Midbrain (tissue), 1 donor: ENCODE data around the gene SLX1B.
"Not testable (repeated sequence)": the region's sequence is repeated elsewhere in the genome, so short reads cannot be mapped to it uniquely, and the experiment has no call there.

Source experiments
- DNase-seq: peaks from one replicate; lab custom pipeline; 2025; lab: John Stamatoyannopoulos, UW

Gene SLX1B

DNA sequence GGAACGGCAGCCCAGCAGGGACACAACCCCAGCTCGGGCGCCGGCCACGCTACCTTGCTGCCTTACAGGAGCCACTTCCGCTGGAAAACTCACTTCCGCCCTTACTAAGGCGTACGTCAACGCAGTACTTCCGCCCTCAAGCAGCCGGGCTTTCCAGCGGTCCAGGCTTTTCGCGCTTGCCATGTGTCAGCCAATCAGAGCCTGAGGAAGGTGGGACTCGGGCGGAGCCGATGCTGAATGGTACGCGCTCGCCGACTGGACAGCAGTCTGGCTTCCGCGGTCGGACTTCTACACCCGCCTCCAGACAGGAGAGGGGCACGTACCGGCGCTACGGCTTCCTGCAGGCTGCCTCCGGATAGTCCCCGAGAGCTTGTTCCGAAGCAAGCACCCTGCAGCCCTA, at the start of gene SLX1B, which contains the start of gene BOLA2:
SLX1B (plus strand) TSS at position 265 of the 400 bp plus-strand sequence.
BOLA2 (minus strand) TSS at position 83 of the 400 bp plus-strand sequence. CDS start 98 bp downstream, outside the sequence.
- not testable (repeated sequence) for DNase-seq

DNA sequence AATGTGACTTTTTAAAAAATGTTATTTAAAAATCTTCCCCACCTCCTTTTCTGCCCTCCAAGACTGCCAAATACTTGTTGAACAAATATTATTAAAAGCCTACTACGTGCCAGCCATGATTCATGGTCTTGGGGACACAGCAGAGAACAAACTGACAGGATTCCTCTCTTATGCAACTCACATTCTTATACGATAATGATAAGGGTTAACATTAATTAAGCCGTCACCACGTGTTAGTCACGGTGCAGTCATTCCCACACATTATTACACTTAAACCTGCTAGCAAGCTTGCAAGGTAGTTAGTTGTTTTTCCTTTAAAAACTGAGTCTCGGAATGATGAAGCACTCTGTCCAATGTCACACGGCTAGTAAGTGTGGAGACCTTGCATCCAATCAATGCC, 49.1 kb upstream of the SLX1B start:
- not testable (repeated sequence) for DNase-seq

GRCh38 chr16:29423587-29423986, 30.7 kb upstream of the SLX1B start:
- DNase-seq, result not testable (repeated sequence)

DNA sequence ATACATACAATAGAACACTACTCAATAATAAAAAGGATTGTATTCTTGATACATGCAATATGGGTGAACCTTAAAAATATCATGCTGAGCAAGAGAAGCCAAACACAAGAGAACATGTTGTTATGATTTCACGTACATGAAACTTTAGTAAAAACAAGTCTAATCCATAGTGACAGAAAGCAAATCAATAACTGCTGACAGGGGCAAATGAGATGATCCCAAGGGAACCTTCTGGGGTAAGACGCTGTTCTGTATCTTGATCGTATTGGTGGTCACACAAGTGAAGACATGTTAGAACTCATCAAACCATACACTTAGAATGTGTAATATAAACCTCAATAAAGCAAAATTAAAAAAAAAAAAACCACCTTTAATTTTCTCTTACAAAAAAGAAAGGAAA, 28.9 kb upstream of the SLX1B start:
- not testable (repeated sequence) for DNase-seq

GRCh38 chr16:29453754-29454153, 579 bp upstream of the SLX1B start:
- not testable (repeated sequence) for DNase-seq

GRCh38 chr16:29454828-29455227, 495 bp downstream of the SLX1B start:
- not testable (repeated sequence) for DNase-seq

DNA sequence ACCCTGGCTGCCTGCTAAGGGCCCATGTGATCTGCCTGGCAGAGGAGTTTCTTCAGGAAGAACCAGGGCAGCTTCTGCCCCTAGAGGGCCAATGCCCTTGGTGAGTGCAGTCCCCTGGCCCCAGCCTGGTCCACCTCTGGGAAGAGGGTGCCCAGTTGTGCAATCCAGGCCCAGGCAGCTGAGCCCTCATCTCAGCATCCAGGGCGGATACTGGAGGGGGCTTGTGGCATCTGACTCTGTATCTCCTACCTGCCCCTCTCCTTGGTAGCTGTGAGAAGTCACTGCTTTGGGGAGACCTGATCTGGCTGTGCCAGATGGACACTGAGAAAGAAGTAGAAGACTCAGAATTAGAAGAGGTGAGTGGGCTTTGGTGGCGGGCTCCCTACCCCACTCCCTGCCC, 3.3 kb downstream of the SLX1B start:
- not testable (repeated sequence) for DNase-seq

DNA sequence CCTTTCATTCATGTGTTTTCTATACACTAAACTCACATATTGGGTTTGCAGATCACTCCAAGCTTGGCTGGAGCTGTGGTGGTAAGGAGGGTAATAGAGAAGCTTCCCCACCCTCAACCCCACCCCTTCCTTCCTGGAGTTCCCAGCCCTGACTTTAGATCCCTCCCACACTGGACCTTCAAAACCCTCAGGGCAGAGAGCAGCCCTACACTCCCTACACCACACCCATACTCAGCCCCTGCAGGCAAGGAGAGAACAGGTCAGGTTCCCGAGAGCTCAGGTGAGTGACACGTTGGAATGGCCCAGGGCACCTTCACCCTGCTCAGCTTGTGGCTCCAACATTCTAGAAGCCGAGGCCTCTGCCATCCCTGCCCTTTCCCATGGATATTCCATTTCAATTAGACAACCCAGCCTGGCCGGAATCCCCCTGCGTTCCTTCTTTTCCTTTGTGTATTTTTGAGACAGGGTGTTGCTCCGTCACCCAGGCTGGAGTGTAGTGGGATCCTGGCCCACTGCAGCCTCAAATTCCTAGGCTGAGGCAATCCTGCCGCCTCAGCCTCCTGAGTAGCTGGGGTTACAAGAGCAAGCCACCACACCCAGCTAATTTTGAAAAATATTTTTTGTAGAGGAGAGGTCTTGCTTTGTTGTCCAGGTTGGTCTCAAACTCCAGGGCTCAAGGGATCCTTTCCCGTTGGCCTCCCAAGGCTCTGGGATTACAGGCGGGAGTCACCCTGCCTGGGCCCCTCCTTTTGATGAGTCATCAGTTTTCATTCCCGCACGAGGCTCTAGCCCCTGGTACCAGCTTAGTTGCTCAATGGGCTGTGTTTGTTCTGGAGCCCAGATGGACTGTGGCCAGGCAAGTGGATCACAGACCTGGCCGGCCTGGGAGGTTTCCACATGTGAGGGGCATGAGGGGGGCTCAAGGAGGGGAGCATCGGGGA, 5.6 kb downstream of the SLX1B start, which contains the start of gene SULT1A4:
SULT1A4 (plus strand) TSS at position 208 of the 941 bp plus-strand sequence. CDS start 1,473 bp downstream, outside the sequence.
- not testable (repeated sequence) for DNase-seq

DNA sequence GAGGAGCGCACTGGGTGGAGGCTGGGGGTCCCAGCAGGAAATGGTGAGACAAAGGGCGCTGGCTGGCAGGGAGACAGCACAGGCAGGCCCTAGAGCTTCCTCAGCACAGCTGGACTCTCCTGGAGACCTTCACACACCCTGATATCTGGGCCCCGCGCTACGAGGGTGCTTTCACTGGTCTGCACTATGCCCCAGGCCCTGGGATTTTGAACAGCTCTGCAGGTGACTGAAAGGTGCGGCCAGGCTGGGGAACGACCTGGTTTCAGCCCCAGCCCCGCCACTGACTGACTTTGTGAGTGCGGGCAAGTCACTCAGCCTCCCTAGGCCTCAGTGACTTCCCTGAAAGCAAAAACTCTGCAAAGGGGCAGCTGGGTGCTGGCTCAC, 6.3 kb downstream of the SLX1B start:
- not testable (repeated sequence) for DNase-seq

DNA sequence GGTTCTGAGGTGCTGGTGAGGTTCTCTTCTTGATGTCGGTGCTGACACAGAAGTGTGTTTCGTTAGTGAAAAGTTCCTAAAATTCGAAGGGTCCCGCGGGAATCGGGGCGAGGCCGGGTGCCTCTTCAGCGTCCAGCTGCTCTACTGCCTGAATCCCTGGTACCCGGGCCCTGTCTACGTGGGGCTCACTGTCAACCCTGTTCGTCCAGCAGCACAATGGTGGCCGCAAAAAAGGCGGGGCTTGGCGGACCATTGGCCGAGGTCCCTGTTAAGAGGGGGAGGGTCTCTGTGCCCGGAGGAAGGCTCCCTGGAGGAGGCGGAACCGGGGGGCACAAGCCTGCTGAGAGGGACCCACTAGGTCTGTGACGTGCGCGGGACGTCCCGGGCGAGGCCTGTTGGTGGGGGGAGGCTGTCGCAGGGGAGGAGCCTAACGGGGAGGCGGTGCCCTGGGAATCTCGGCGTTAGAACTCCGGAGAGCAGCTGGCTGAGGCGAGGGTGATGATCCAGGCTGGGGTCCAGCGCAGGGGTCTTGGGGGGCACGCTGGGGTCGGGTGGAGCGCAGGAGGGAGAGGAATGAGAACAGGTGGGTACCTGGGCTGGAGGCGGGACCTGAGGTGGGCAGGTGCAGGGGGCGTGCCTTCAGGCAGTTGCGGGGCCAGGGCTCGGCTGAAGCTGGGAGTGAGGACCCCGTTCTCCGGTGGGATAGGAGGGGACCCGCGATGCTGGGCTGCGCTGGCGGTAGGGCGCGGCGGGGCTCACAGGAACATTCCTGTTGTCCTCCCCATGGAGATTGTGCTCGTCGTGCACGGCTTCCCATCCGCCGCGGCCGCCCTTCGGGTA, 11.9 kb downstream of the SLX1B start:
- not testable (repeated sequence) for DNase-seq

DNA sequence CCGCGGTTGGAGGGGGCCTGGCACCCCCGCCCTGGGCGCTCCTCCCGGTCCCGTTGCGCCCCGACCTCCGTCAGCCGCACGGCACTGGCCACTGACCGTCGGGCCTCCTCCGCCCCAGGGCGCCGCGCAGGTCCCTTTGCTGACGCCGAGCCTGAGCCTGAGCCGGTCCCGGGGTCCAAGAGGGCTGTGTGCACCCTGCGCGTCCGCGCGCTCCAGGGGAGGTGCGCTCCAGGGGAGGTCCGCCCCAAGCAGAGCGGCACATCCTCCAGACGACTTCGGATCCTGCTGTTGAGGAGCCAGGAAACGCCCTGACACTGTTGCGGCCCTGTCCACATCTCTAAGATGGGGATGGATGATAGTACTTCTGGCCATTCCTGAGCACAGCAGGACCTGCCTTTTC, 12.6 kb downstream of the SLX1B start:
- DNase-seq, result not testable (repeated sequence)

DNA sequence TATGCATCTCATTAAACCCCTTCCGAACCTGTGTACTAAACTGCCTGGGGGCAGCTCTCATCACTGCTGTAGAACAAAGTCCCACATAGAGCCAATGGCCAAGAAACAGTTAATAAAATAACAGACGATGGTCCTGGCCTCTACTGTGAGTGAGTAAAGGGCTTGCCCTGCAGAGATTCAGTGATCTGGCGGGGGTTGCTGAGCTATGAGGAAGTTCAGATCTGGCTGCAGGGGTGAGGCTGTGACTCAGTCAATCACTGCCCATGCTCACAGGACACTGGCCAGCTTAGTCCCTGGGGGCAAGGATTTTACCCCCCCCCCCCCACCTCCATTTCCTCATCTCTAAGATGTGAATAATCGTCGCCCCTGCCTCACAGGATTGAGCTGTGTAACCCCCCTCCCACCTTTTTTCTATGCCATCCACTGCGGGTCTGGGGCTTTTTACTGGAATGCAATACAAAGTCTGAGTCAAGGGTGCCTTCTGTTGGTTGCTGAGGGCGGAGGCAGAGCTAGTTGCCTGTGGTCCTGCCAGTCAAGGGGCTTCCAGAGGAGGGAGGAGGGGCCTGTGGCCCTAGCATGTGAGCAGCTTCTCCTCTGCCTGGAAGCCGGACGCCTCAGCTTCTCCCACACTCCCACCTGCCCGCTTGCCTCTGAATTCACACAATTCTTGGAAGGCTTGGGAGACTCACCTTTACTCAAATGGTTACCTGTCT, 13.5 kb downstream of the SLX1B start:
- DNase-seq, result not testable (repeated sequence)

DNA sequence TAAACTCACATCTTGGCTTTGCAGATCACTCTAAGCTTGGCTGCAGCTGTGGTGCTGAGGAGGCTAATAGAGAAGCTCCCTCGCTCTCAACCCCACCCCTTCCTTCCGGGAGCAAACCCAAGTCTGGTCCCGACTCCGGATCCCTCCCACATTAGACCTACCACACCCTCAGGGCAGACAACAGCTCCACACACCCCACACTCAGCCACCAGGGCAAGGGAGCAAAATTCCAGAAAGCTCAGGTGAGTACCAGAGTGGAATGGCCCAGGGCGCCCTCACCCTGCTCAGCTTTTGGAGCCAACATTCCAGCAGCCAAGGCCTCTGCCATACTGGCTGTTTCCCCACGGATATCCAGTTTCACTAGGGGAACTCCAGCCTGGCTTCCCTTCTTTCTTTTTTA, 15.3 kb downstream of the SLX1B start:
- not testable (repeated sequence) for DNase-seq

- not testable (repeated sequence) for DNase-seq
These were observed 17.7 kb downstream of the SLX1B start for GRCh38 chr16:29472065-29472464.

- DNase-seq, result not testable (repeated sequence)
These were observed 27.9 kb downstream of the SLX1B start for GRCh38 chr16:29482276-29482675.

- DNase-seq, result not testable (repeated sequence)
These were observed 52.0 kb downstream of the SLX1B start, which contains the start of gene NPIPB12 for GRCh38 chr16:29506308-29506707. NPIPB12 (minus strand) TSS chr16:29506408.
